GM23248 (cell line): Measurements from ENCODE around the gene PRSS3. TPM values are rescaled to one million over a fixed set of nuclear protein-coding genes. Genes with fewer than 3 reads are reported as not detected.
"Not testable (repeated sequence)": the region's sequence is repeated elsewhere in the genome, so short reads cannot be mapped to it uniquely, and the experiment has no call there.

Experiments
- DNase-seq: peaks from one replicate; pipeline ENCODE4 v3.0.0-alpha.2; 2015
- H2AFZ ChIP-seq: fragments of 200-600 bp; sonication (generic); 2 replicates; pipeline ENCODE4 v1.6.1; 2016; ENCODE audit warnings: antibody characterized with exemption
- H3F3A ChIP-seq: fragments of 200-600 bp; sonication (generic); 2 replicates; pipeline ENCODE4 v1.6.1; 2016; ENCODE audit warnings: mild to moderate bottlenecking, antibody characterized with exemption, mixed run types; ENCODE audit not compliant: insufficient read depth
- H3K27ac ChIP-seq: fragments of 200-600 bp; sonication (generic); 2 replicates; pipeline ENCODE4 v1.5.1; 2016; ENCODE audit warnings: mild to moderate bottlenecking
- H3K27me3 ChIP-seq: fragments of 200-600 bp; sonication (generic); replicated peaks from 2 replicates; pipeline ENCODE4 v1.6.1; 2016; ENCODE audit warnings: mild to moderate bottlenecking; ENCODE audit not compliant: insufficient read depth
- H3K36me3 ChIP-seq: fragments of 200-600 bp; sonication (generic); 2 replicates; pipeline ENCODE4 v1.6.1; 2016; ENCODE audit warnings: low read depth, mild to moderate bottlenecking
- H3K4me1 ChIP-seq: fragments of 200-600 bp; sonication (generic); 2 replicates; pipeline ENCODE4 v1.6.1; 2016; ENCODE audit warnings: mild to moderate bottlenecking; ENCODE audit not compliant: insufficient read depth
- H3K4me2 ChIP-seq: fragments of 200-600 bp; sonication (generic); one replicate; pipeline ENCODE4 v1.6.1; 2016; ENCODE audit warnings: mild to moderate bottlenecking; ENCODE audit not compliant: unreplicated experiment
- H3K4me3 ChIP-seq: fragments of 200-600 bp; sonication (generic); 2 replicates; pipeline ENCODE4 v1.5.1; 2016; ENCODE audit warnings: mild to moderate bottlenecking
- H3K79me2 ChIP-seq: fragments of 200-600 bp; sonication (generic); 2 replicates; pipeline ENCODE4 v1.6.1; 2016; ENCODE audit warnings: mild to moderate bottlenecking; ENCODE audit not compliant: insufficient read depth
- H3K9ac ChIP-seq: fragments of 200-600 bp; sonication (generic); 2 replicates; pipeline ENCODE4 v1.6.1; 2016; ENCODE audit warnings: mild to moderate bottlenecking
- H3K9me2 ChIP-seq: fragments of 200-600 bp; sonication (generic); 2 replicates; pipeline ENCODE4 v1.6.1; 2016; ENCODE audit warnings: mixed run types, mild to moderate bottlenecking, moderate library complexity; ENCODE audit not compliant: insufficient read depth
- H3K9me3 ChIP-seq: fragments of 200-600 bp; sonication (generic); one replicate; pipeline ENCODE4 v1.6.1; 2017; ENCODE audit warnings: low read depth
- H4K20me1 ChIP-seq: fragments of 200-600 bp; sonication (generic); 2 replicates; pipeline ENCODE4 v1.6.0; 2016; ENCODE audit not compliant: insufficient read depth
- EZH2 ChIP-seq: fragments of 200-600 bp; sonication (generic); IDR thresholded peaks from 2 replicates; pipeline ENCODE4 v1.6.1; 2018; ENCODE audit warnings: antibody characterized with exemption, mild to moderate bottlenecking; ENCODE audit not compliant: insufficient read depth, poor library complexity, severe bottlenecking
- EZH2phosphoT487 ChIP-seq: fragments of 200-600 bp; sonication (generic); IDR thresholded peaks from 2 replicates; pipeline ENCODE4 v1.6.1; 2018; ENCODE audit warnings: antibody characterized with exemption, moderate library complexity, mild to moderate bottlenecking, low read depth; ENCODE audit not compliant: insufficient read depth
- whole genome bisulfite sequencing, 2 experiments: methylation state at CpG; one replicate each; pipeline ENCODE4 v1.1.6; 2015 to 2017; ENCODE audit warnings: low lambda C conversion rate in 2 of 2, low coverage in 1 of 2; ENCODE audit errors: missing lambda C conversion rate in 2 of 2; 5-methylcytosine and 5-hydroxymethylcytosine counted together
- in situ Hi-C: fragments of 300-500 bp; cut with MboI; formaldehyde crosslinking; loops from 2 replicates; pipeline ENCODE4 v1.15.0; 2020
- polyA plus RNA-seq: library from polyadenylated mRNA; unstranded; fragments of >200 nt; fragmentation: Nextera tagmentation; extraction: Ambion mirVana; gene quantifications from 2 replicates; pipeline ENCODE4 v1.2.1, GENCODE V29; 2016
- total RNA-seq: library from RNA; depleted of rRNA; stranded (reverse); fragments of >200 nt; shearing (Covaris generic); gene quantifications from 2 replicates; pipeline ENCODE4 v1.2.3, GENCODE V29; 2014

Gene PRSS3
- total and polyA plus RNA-seq, 2 experiments from 2014 or later = 15.1 to 48.2 TPM

DNA sequence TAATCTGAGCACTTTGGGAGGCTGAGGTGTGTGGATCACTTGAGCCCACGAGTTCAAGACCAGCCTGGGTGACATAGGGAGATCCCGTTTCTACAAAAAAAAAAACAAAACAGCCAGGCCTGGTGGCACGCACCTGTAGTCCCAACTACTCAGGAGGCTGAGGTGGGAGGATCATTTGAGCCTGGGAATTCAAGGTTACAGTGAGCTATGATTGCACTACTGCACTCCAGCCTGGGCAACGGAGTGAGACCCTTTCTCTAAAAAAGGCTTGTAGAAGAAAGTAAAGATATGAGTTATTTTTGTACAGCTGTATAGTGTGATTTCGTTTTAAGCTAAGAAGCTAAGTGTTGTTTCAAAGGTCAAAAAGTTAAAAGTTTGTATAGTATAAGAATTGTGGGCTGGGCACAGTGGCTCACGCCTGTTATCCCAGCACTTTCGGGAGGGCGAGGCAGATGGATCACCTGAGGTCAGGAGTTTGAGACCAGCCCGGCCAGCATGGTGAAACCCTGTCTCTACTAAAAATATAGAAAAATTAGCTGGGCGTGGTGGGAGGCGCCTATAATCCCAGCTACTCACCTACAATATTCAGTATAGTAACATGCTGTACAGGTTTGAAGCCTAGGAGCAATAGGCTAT lies 40.4 kb downstream of the PRSS3 start:
- no peak for DNase-seq
- Histone ChIP-seq H4K20me1 (no peaks in the 10 kb centered on the region; the same call in 1 of the 2 replicates), H3K9me3 (no peaks in the 10 kb centered on the region), H3K27ac (peak overlapping the region; percentile 76), H3K4me3 (0 out of 2 replicates have a peak overlapping the region, but pooled peaks have one; percentile 17), H3K4me2 (peak overlapping the region; percentile 49), H3K27me3 (no peaks in the 10 kb centered on the region), H3F3A (peaks cover 29% of the 10 kb centered on the region), H3K36me3 (no peaks in the 10 kb centered on the region), H2AFZ (no peak overlapping the region), H3K9me2 (no peaks in the 10 kb centered on the region), H3K79me2 (peaks cover 97% of the 10 kb centered on the region), H3K9ac (peak overlapping the region; percentile 47), H3K4me1 (peaks cover 46% of the 10 kb centered on the region)
- in situ Hi-C loops = no loop called here
- TF ChIP-seq EZH2phosphoT487 = no peak
- no peak for TF ChIP-seq EZH2
- 66 to 69% methylated on average over 11 of the region's 11 CpGs for WGBS, 2 experiments

DNA sequence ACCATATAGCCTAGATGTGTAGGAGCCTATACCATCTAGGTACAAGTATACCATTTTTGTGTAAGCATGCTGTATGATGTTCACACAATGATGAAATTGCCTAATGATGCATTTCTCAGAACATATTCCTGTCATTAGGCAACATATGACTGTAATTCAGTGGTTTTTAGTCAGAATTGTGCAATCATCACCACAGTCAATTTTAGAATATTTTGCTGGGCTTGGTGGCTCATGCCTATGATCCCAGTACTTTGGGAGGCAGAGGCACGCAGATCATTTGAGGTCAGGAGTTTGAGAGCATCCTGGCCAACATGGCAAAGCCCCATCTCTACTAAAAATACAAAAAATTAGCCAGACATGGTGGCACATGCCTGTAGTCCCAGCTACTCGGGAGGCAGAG lies 40.9 kb downstream of the PRSS3 start:
- H4K20me1 ChIP-seq, in situ Hi-C loops, H2AFZ ChIP-seq, H3K9me2 ChIP-seq, H3K9me3 ChIP-seq, H3K36me3 ChIP-seq, H3K27me3 ChIP-seq: not testable (repeated sequence)
- Histone ChIP-seq H3K4me3 (0 out of 2 replicates have a peak overlapping the region, but pooled peaks have one; percentile 17), H3F3A (peaks cover 29% of the 10 kb centered on the region), H3K4me1 (peaks cover 51% of the 10 kb centered on the region), H3K79me2 (peaks cover 97% of the 10 kb centered on the region), H3K27ac (peak overlapping the region; percentile 76), H3K4me2 (peak overlapping the region; percentile 49), H3K9ac (peak overlapping the region; percentile 47)
- peak; percentile 93 for DNase-seq
- WGBS, 2 experiments = 0 to 3% methylated on average over 2 of the region's 2 CpGs
- 0 out of 2 replicates have a peak, but pooled peaks have one; percentile 61 for TF ChIP-seq EZH2phosphoT487

DNA sequence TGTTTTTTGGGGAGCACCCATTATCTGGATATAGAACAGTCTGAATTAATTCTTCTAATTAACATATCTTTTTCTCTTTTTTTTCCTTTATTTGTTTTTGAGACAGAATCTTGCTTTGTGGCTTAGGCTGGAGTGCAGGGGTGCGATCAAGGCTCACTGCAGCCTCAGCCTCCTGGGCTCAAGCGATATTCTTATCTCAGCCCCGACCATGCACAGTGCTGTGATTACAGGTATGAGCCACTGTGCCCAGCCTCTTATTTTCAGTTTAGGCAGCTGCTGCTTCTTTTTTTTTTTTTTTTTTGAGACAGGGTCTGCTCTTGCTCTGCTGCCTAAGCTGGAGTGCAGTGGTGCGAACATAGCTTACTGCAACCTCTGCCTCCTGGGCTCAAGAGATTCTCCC lies 41.8 kb downstream of the PRSS3 start:
- H3K9ac ChIP-seq = peak overlapping the region; percentile 6
- TF ChIP-seq EZH2 (no peak), EZH2phosphoT487 (no peak)
- H4K20me1 ChIP-seq = peaks cover 11% of the 10 kb centered on the region; the same call in 1 of the 2 replicates
- H3K79me2 ChIP-seq = peaks cover 97% of the 10 kb centered on the region
- peaks cover 29% of the 10 kb centered on the region for H3F3A ChIP-seq
- peaks cover 57% of the 10 kb centered on the region for H3K4me1 ChIP-seq
- H3K9me2 ChIP-seq = no peaks in the 10 kb centered on the region
- in situ Hi-C loops = no loop called here
- no peak overlapping the region for H2AFZ ChIP-seq
- no peaks in the 10 kb centered on the region for H3K27me3 ChIP-seq
- H3K9me3 ChIP-seq = no peaks in the 10 kb centered on the region
- 95 to 100% methylated on average over 4 of the region's 4 CpGs for WGBS, 2 experiments
- H3K4me3 ChIP-seq = no peak overlapping the region
- no peak for DNase-seq
- H3K36me3 ChIP-seq = no peaks in the 10 kb centered on the region
- peak overlapping the region; percentile 11 for H3K4me2 ChIP-seq
- peak overlapping the region; percentile 76 for H3K27ac ChIP-seq

DNA sequence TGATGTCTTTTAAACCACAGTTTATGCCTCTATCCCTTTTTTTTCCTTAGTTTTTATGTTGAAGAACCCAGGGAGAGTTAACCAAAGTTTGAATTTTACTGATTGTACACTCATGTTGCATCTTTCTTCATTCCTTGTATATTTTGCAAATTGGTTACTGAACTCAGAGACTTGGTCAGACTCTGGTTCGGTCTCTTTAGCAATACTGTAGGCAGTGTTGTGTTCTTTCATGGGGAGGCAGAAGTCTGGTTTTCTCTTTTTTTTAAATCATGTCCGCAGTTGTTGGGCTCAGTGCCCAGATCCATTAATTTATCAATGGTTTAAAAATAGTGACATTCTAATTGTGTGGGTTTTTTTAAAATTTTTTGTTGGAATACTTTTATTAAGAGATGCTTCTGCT lies 45.0 kb downstream of the PRSS3 start:
- H3K79me2 ChIP-seq = peaks cover 97% of the 10 kb centered on the region
- H3K9me2 ChIP-seq = no peaks in the 10 kb centered on the region
- peak overlapping the region; percentile 26; the same call in 1 of the 2 replicates for H3K27ac ChIP-seq
- H3K4me1 ChIP-seq = peaks cover 52% of the 10 kb centered on the region
- 18 to 40% methylated on average over 2 of the region's 2 CpGs for WGBS, 2 experiments
- no peak for TF ChIP-seq EZH2phosphoT487
- no peak for TF ChIP-seq EZH2
- H3F3A ChIP-seq = peaks cover 13% of the 10 kb centered on the region
- H3K27me3 ChIP-seq = no peaks in the 10 kb centered on the region
- no peaks in the 10 kb centered on the region for H3K36me3 ChIP-seq
- peak; percentile 49 for DNase-seq
- H3K9me3 ChIP-seq = no peaks in the 10 kb centered on the region
- no peak overlapping the region for H2AFZ ChIP-seq
- H3K9ac ChIP-seq = peak overlapping the region; percentile 12; the same call in 1 of the 2 replicates
- H3K4me3 ChIP-seq = no peak overlapping the region
- H3K4me2 ChIP-seq = no peak overlapping the region
- peaks cover 14% of the 10 kb centered on the region for H4K20me1 ChIP-seq
- in situ Hi-C loops = no loop called here
